Activated CD8-positive, alpha-beta T cell treated with anti-CD3 and anti-CD28 coated beads for 36 hours (primary cell): Measurements from ENCODE around the gene KHNYN. TPM values are rescaled to one million over a fixed set of nuclear protein-coding genes. Genes with fewer than 3 reads are reported as not detected.

ENCODE experiments used
- ATAC-seq: fragments of 200-7000 bp; cut with Tn5 transposase; one replicate; pipeline ENCODE4 v1.10.0; 2021; ENCODE audit warnings: mild to moderate bottlenecking, moderate library complexity
- CTCF ChIA-PET: fragments of 350-600 bp; sonication (Branson Sonifier 250); formaldehyde crosslinking; loops from one replicate; lab custom pipeline; 2021; ENCODE audit warnings: antibody characterized with exemption; lab: Charles Lee
- POLR2A ChIA-PET: fragments of 350-600 bp; sonication (Branson Sonifier 250); formaldehyde crosslinking; loops from one replicate; lab custom pipeline; 2021; ENCODE audit warnings: antibody characterized with exemption; lab: Charles Lee
- DNase-seq: peaks from one replicate; pipeline ENCODE4 v3.0.0-alpha.2; 2020
- H3K27ac Mint-ChIP-seq: one replicate; pipeline ENCODE4 v1.8.0; 2021; ENCODE audit warnings: mild to moderate bottlenecking, mixed read lengths
- H3K27me3 Mint-ChIP-seq: one replicate; pipeline ENCODE4 v1.8.0; 2021; ENCODE audit warnings: mixed read lengths
- H3K36me3 Mint-ChIP-seq: one replicate; pipeline ENCODE4 v1.8.0; 2021; ENCODE audit warnings: low read depth, mixed read lengths
- H3K4me1 Mint-ChIP-seq: one replicate; pipeline ENCODE4 v1.8.0; 2021; ENCODE audit warnings: low read depth, mixed read lengths
- H3K4me3 Mint-ChIP-seq: one replicate; pipeline ENCODE4 v1.8.0; 2021; ENCODE audit warnings: mild to moderate bottlenecking, moderate library complexity, mixed read lengths
- H3K9me3 Mint-ChIP-seq: one replicate; pipeline ENCODE4 v1.8.0; 2021; ENCODE audit warnings: mixed read lengths
- intact Hi-C: fragments of 100-400 bp; cut with micrococcal nuclease; formaldehyde crosslinking; loops from one replicate; pipeline ENCODE4 v1.10.0; 2022
- total RNA-seq, 2 experiments: library from RNA; stranded (reverse); gene quantifications; one replicate each; pipeline ENCODE4 v1.2.3, GENCODE V29; 2021
- TF ChIP-seq, protein P1 (sequence below): fragments of 200-600 bp; IDR thresholded peaks from one replicate; pipeline ENCODE4 v1.8.0; 2022; ENCODE audit warnings: antibody characterized with exemption, mild to moderate bottlenecking

Gene KHNYN
- total RNA-seq, 2 experiments from 2014 or later: 47.5 to 51.7 TPM

DNA sequence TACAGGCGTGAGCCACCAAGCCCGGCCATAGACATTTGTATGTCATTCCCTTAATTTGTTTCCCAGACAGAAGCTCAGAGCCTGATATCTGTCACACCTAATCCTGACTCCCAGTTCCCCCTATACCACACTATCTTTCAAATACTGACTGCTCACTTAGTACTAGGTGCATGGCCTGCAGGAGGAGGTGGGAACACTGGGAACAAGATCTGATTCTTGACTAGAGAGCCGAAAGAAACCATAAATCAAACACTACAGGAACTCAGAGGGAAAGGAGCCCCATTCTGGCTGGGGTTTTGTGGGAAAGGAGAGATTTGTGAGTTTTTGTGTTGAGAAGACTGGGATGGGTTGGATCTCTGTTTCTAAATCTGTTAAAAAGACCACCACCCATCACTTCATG lies 4.9 kb downstream of the KHNYN start:
- H3K4me1 Mint-ChIP-seq: peaks cover 49% of the 10 kb centered on the region

DNA sequence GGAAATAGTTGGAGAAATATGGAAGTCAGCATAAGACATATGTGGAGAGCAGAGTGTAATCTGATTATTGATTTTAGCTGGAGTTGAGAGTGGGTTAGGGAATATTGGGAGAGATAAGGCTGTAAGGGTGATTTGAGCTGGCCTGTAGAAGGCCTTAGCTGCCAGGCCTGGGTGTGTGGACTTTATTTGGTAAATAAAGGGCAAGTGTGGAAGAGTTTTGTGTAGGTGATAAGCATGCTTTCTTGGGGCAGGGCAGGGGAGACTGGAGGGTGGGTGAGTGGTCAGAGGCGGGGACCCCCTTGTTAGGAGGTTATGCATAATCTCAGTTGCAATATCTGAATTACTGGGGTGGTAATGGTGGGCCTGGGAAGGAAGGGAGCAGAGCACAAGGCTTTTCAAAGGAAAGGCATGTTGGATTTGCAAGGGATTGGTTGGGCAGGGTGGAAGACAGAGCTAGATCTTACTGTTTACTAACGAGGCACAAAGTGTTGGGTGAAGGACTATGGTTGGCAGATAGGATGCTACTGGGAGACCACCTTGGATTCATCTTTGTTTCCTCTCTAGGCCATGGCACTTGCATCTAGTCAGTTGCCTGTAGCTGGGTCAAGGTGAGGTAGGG lies 5.5 kb downstream of the KHNYN start:
- Mint-ChIP-seq H3K27ac (no peak overlapping the region), H3K9me3 (no peaks in the 10 kb centered on the region), H3K4me3 (no peak overlapping the region), H3K4me1 (peaks cover 50% of the 10 kb centered on the region), H3K36me3 (peaks cover 54% of the 10 kb centered on the region), H3K27me3 (no peaks in the 10 kb centered on the region)
- intact Hi-C loops: loop anchor here (10.0 kb wide), 1 partner anchor 190 kb away; the partner anchor contains the start of gene TINF2
- ChIA-PET CTCF (interaction anchor here (1.4 to 4.4 kb wide), 8 partner anchors 10 to 238 kb away, joined by 3 to 155 read pairs (median 34); partner anchors contain the start of genes ADCY4, CIDEB, DHRS1 and LTB4R), POLR2A (interaction anchor here (0.8 to 2.6 kb wide), 3 partner anchors 69 to 103 kb away, joined by 3 to 11 read pairs (median 5); no protein-coding TSS in a partner anchor)
- ATAC-seq (no peak), DNase-seq (no peak)
- TF ChIP-seq, protein P1, sequence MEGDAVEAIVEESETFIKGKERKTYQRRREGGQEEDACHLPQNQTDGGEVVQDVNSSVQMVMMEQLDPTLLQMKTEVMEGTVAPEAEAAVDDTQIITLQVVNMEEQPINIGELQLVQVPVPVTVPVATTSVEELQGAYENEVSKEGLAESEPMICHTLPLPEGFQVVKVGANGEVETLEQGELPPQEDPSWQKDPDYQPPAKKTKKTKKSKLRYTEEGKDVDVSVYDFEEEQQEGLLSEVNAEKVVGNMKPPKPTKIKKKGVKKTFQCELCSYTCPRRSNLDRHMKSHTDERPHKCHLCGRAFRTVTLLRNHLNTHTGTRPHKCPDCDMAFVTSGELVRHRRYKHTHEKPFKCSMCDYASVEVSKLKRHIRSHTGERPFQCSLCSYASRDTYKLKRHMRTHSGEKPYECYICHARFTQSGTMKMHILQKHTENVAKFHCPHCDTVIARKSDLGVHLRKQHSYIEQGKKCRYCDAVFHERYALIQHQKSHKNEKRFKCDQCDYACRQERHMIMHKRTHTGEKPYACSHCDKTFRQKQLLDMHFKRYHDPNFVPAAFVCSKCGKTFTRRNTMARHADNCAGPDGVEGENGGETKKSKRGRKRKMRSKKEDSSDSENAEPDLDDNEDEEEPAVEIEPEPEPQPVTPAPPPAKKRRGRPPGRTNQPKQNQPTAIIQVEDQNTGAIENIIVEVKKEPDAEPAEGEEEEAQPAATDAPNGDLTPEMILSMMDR: no peak

More for the DNA sequence above, 4.9 kb downstream of the KHNYN start:
- no peak overlapping the region for H3K4me3 Mint-ChIP-seq
- ATAC-seq: no peak
- H3K36me3 Mint-ChIP-seq: peaks cover 53% of the 10 kb centered on the region
- TF ChIP-seq, protein P1: no peak
- DNase-seq: no peak
- no peaks in the 10 kb centered on the region for H3K27me3 Mint-ChIP-seq
- H3K9me3 Mint-ChIP-seq: no peaks in the 10 kb centered on the region
- ChIA-PET CTCF (interaction anchor here (1.4 to 4.4 kb wide), 4 partner anchors 69 to 239 kb away, joined by 3 to 155 read pairs (median 50); partner anchors contain the start of genes ADCY4 and RIPK3), POLR2A (interaction anchor here (2.0 kb wide), 1 partner anchor 102 kb away, joined by 5 read pairs; no protein-coding TSS in a partner anchor)
- intact Hi-C loops: loop anchor here (5.0 to 10.0 kb wide), 2 partner anchors 67 to 190 kb away; partner anchors contain the start of genes NFATC4 and TINF2
- H3K27ac Mint-ChIP-seq: no peak overlapping the region

DNA sequence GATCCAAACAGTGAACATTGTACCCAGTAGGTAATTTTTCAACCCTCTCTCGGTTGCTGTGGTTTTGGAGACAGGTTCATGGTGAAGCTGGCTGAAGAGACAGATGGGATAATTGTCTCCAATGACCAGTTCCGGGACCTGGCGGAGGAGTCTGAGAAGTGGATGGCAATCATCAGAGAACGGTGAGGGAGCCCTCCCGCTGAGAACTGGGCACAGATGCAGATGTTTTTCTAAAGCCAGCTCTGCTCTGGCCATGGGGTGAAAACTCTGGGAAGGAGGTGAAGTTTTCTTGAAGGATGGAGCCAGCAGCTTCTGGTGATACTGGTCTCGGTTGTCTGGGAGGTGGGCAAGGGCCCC lies 6.2 kb downstream of the KHNYN start:
- Mint-ChIP-seq H3K4me3 (no peak overlapping the region), H3K9me3 (no peaks in the 10 kb centered on the region), H3K27ac (no peak overlapping the region), H3K4me1 (peaks cover 55% of the 10 kb centered on the region), H3K27me3 (no peaks in the 10 kb centered on the region), H3K36me3 (peaks cover 58% of the 10 kb centered on the region)
- intact Hi-C loops: loop anchor here (10.0 kb wide), 1 partner anchor 191 kb away; the partner anchor contains the start of gene TINF2
- ATAC-seq (no peak), DNase-seq (no peak)
- CTCF ChIA-PET: interaction anchor here (0.7 to 4.4 kb wide), 22 partner anchors 11 to 238 kb away, joined by 3 to 155 read pairs (median 6); partner anchors contain the start of genes ADCY4, CIDEB, DHRS1 and LTB4R
- POLR2A ChIA-PET: interaction anchor here (0.8 to 2.6 kb wide), 5 partner anchors 57 to 104 kb away, joined by 3 to 12 read pairs (median 5); no protein-coding TSS in a partner anchor
- TF ChIP-seq, protein P1: no peak

GRCh38 chr14:24436355-24437019 lies 6.7 kb downstream of the KHNYN start:
- POLR2A ChIA-PET: interaction anchor here (0.7 to 2.6 kb wide), 10 partner anchors 7 to 126 kb away, joined by 3 to 12 read pairs (median 4); partner anchors contain the start of genes CBLN3, LTB4R and LTB4R2
- CTCF ChIA-PET: interaction anchor here (0.7 to 4.4 kb wide), 31 partner anchors 8 to 194 kb away, joined by 3 to 155 read pairs (median 5); partner anchors contain the start of genes ADCY4, CIDEB, DHRS1 and LTB4R
- Mint-ChIP-seq H3K27ac (peak overlapping the region; percentile 81), H3K36me3 (peaks cover 57% of the 10 kb centered on the region), H3K9me3 (no peaks in the 10 kb centered on the region), H3K4me3 (no peak overlapping the region), H3K27me3 (no peaks in the 10 kb centered on the region), H3K4me1 (peaks cover 55% of the 10 kb centered on the region)
- DNase-seq: peak; percentile 56
- intact Hi-C loops: loop anchor here (10.0 kb wide), 1 partner anchor 192 kb away; the partner anchor contains the start of gene TINF2
- TF ChIP-seq, protein P1: peak; percentile 76
- peak; percentile 58 for ATAC-seq
